ENCODE measurements around the gene NSMCE3.

Gene NSMCE3

GRCh38 chr15:29223640-29224039, 46.0 kb downstream of the NSMCE3 start:
- TF ChIP-seq CTCF (IDR thresholded peaks at IDR 0.05; ENCODE audit: control insufficient read depth, extremely low read depth, insufficient read depth), result no peak
- no peak overlapping the region for H3K4me3 ChIP-seq (ENCODE audit: low read depth, low read length)
- no peak for DNase-seq (ENCODE audit: low read depth)

- no peak for TF ChIP-seq CTCF (IDR thresholded peaks at IDR 0.05; ENCODE audit: control insufficient read depth, extremely low read depth, insufficient read depth)
- no peak overlapping the region for H3K4me3 ChIP-seq (ENCODE audit: low read depth, low read length)
- no peak for DNase-seq (ENCODE audit: low read depth)
Observed at GRCh38 chr15:29222129-29222853, 47.3 kb downstream of the NSMCE3 start.

- DNase-seq (ENCODE audit: low read depth), result peak; percentile 4
- H3K4me3 ChIP-seq (ENCODE audit: low read depth, low read length), result no peak overlapping the region
- no peak for TF ChIP-seq CTCF (IDR thresholded peaks at IDR 0.05; ENCODE audit: control insufficient read depth, extremely low read depth, insufficient read depth)
Observed at GRCh38 chr15:29220852-29221251, 48.8 kb downstream of the NSMCE3 start.

- H3K4me3 ChIP-seq (ENCODE audit: low read depth, low read length), result no peak overlapping the region
- no peak for TF ChIP-seq CTCF (IDR thresholded peaks at IDR 0.05; ENCODE audit: control insufficient read depth, extremely low read depth, insufficient read depth)
- DNase-seq (ENCODE audit: low read depth), result no peak
Observed at GRCh38 chr15:29216955-29217354, 52.7 kb downstream of the NSMCE3 start.

Data from LNCaP clone FGC (cell line).